ELF-1 (cell line): Measurements from ENCODE around the gene SMPDL3A.

Experiments used
- DNase-seq: peaks from one replicate; pipeline ENCODE4 v3.0.0-alpha.2; 2016; ENCODE audit warnings: low read depth, low spot score

Gene SMPDL3A

DNA sequence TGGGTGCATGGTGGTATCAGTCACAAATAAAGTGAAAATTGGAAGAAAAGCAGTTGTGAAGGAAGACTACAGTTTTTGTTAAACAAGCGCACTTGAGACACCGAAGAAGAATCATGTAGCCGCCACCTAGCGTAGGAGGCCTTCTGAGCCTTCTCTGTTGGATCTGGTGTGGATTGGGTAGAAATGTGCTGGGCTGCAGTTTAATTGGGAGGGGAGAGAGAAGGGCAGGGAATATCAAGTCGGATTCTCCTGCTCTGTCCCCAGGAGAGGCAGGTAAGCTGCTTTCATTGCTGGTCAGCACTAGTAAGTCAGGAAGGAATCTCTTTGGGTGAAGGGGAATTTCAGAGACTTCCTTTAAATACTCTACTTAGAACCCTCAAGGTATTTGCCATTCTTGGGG, 10.8 kb upstream of the SMPDL3A start:
- DNase-seq, result no peak

DNA sequence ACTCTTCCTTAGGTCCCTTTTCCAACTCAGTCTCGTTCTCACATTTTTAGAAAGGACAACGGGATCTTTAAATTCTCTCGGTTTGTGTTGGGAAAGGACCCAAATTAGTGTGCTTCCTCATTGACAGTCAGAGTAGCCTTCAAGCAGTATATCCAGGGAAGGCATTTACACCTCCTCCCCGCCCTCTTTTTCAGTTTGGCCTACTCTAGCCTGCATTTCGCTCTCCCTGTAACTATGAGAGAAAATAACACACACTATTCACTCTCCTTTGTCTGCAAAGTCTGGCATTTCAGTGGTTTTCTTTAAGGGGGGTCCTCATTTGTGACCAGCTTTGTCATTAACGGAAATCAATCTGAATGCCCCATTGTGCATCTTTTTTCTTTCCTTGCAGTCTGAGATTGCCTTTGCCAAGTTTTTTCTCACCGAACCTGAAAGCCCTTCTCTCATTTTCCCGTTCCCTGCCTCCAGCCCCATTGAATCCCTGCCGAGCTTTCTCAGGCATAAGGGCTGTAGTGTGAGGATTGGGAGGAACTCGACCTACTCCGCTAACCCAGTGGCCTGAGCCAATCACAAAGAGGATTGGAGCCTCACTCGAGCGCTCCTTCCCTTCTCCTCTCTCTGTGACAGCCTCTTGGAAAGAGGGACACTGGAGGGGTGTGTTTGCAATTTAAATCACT, 9.9 kb upstream of the SMPDL3A start:
- DNase-seq, result peak; percentile 81

DNA sequence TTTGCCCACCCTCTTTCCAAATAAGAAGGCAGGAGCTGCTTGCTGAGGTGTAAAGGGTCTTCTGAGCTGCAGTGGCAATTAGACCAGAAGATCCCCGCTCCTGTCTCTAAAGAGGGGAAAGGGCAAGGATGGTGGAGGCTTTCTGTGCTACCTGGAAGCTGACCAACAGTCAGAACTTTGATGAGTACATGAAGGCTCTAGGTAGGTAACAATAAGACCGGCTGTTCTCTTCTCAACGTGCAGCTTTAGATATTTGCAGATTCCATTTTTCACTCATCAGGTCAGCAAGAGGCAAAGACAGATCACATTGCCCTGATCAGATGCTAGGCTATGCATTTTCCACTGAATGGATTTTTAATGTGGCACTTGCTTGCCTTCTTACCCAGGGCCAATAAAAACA, 9.4 kb upstream of the SMPDL3A start, which contains the start of gene FABP7:
TSS of gene FABP7 (plus strand) at position 50 of the 400 bp plus-strand sequence. CDS start at position 129, 79 bp downstream.
- DNase-seq, result no peak

DNA sequence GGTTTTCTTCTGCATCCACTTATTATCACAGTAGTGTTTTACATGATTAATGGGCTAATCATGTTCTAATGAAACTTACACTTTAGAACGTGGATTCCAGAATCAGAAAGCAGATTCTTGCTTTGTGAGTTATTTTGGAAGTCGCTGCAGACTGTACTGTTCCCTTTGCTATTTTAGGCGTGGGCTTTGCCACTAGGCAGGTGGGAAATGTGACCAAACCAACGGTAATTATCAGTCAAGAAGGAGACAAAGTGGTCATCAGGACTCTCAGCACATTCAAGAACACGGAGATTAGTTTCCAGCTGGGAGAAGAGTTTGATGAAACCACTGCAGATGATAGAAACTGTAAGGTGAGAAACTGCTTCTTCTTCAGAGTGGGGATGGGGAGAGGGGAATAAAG, 8.9 kb upstream of the SMPDL3A start:
- no peak for DNase-seq

DNA sequence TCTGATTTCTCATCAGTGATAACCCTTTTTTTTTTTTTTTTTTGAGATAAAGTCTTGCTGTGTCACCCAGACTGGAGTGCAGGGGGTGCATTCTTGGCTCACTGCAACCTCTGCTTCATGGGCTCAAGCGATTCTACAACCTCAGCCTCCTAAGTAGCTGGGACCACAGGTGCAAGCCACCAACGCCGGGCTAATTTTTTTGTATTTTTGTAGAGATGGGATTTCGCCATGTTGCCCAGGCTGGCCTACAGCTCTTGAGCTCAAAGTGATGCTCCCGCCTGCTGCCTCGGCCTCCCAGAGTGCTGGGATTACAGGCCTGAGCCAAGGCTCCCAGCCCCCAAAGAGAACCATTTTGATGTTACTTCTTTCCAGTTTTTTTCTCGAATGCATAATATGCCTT, 7.3 kb upstream of the SMPDL3A start:
- no peak for DNase-seq

DNA sequence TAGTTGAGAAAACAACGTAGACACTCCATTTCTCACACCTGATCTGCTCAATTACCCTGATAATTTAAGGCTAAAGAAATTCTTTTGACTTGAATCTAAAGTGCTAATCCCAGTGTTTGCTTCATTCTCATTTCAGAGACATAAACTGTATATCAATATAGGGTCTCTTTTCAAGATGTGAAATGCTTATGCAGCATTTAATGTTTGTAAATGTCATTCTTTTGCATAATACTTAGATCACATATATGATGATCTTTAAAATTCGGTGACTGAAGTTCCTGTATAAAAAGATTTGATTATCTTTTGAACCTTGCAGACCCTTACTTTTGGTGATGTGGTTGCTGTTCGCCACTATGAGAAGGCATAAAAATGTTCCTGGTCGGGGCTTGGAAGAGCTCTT, 5.7 kb upstream of the SMPDL3A start:
- no peak for DNase-seq

DNA sequence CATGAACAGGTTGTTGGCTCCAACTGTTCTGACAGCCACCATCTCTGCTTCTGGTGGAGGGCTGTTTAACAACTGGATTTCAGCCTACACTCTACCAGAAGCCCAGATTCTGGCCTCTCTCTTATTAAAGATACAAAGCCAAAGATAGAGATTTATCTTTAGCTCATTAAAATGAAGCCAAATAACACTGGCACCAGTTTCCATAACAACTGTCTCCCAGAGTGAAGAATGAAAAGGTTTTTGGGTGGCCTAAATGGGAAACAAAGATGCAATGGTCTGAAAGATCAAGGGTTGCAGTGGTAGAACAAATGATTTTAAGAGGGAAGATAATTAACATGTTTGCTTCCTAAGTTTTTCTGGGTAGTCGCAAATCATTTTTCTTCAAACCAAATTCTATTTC, 3.2 kb upstream of the SMPDL3A start:
- DNase-seq, result no peak

DNA sequence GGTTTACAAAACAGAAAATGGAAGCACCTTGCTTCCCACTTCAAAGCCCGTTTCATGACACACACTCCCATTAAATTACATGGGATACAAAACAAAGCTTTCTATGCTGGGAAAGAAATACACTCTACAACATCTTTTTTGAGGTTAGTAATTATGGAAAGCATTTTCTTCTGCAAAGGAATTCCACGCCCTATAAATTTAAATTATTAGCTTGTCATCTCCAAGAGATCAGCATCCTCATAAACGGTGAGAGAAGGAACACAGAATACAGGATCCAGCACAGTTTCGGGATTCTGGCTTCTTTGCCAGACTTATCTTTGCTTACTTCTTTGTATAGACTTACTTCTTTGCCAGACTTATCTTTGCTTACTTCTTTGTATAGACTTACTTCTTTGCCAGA, 1.3 kb upstream of the SMPDL3A start:
- DNase-seq, result no peak

DNA sequence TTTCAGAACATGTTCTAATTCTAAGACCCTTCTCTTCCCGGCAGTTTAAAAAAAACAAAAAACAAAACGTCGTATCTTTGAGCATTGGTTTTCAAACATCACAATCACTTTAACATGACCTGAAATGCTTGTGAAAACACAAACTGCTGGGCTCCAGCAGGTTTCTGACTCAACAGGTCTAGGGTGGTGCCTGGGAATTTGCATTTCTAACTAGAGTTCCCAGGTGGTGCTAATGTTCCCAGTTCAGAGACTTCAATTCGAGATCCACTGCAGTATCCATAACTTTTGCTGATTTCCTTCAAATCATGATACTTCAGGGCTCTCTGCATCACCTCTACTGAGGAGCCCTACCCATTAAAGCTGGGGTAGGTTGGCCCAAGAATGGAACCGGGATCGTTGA, 850 bp upstream of the SMPDL3A start:
- DNase-seq, result no peak

DNA sequence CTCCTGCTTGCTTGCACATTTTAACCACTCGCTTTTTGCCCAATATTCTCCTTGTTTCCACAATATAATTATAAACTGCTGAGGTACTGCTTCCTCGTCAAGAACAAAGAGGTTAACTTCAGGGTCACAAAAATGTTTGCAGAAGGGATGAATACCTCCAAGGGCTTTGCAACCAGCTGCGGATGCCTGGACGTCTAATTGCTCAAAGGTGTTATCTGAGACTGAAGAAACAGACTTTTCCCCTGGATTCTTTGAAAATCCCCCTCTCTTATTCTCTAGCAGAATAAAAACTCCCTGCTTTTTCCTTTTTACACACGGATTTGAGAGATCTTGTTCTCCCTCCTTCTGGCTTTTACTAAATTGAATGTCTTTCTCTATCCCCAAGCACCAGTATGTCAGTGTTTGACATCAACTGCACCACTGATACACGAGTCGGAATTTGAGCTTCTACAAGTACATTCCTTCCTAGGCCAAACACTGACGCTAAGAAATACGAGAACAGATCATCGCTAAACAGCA, 336 bp upstream of the SMPDL3A start:
- DNase-seq, result no peak

DNA sequence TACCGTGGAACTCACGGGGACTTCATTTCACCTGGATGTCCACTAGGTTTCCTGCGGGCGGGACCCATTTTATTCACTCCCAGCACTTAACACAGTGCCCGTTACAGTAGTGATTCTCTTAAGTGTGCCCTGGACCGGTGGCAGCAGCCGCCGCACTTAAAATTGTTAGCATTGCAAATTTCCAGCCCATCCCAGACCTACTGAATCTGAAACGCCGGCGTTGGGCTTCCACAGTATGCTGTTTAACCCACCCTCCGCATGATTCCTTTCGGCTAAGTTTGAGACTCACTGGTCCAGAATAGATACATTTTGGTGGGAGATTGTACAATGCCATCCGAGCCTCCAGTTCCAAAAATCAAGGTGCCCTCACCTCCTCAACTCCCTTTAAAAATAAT, 967 bp downstream of the SMPDL3A start:
- no peak for DNase-seq

DNA sequence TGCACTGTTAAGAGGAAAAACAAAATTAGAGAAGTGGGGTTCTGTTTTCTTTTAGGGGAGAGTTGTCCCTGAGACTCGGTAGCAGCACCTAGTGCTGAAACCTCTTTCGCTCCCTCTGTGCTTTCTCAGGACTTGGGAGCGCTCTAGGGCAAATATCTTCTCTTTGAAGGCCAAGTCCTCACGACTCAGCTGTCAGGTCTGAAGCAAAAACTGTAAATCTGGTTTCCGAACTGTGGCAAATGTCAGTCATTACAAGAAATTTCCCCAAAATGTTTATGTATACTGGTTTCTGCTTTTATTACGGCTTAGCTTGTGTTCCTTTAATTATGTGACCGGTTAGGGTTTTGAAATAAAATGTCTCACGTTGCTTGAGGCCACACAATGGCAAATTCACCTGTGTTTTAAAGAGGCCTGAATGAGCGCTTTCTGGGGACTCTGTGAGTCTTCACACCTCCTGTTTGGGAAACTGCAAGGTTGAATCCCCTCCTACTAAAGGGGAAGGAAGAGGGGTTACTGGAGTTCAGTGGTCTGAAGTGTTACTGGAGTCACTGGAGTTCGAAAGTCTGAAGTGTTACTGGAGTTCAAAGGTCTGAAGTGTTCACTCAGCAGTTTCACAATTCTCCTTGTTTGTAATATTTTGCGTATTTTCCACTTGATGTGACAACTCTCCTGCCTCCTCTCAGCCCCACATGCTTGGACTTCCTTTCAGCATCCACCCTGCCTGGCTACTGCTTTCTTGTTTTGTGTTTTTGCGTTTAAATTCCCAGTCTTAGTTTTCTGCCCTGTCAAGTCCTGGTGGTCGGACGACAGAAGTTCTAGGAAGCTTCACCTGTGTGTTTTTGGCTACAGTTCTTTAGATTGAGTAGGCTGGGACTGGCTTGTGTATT, 1.6 kb downstream of the SMPDL3A start:
- peak; percentile 63 for DNase-seq

DNA sequence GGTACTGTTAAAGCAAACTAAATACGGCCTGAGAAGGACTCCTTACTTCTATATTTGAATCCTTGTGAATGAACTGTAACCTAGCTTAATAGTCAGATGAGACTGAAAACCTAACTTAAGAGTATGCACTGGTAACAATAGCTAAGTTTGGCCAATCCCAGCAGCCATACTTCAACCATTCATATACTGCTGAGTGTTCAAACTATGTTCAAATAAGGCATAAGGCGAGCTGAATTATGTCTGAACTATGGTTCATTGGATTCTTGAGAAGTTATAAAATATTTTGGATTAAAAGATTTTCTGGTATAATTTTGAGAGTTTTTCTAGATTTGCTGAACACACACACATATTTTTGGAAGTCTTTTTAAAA, 2.2 kb downstream of the SMPDL3A start:
- DNase-seq, result no peak

DNA sequence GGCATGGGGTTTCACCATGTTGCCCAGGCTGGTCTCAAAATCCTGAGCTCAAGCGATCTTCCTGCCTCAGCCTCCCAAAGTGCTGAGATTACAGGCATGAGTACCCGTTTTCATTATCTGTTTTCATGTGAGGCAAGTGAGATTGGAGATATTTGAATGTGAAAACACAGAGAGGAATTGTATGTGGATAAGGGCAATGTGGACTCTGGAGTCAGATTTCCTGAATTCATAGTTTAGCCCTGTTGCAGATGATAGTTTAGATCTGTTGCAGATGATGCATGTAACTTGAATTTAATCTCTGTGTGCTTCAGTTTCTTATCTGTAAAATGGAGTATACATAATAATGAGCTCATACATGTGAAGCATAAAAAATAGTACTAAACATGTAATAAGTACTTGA, 3.7 kb downstream of the SMPDL3A start:
- no peak for DNase-seq

DNA sequence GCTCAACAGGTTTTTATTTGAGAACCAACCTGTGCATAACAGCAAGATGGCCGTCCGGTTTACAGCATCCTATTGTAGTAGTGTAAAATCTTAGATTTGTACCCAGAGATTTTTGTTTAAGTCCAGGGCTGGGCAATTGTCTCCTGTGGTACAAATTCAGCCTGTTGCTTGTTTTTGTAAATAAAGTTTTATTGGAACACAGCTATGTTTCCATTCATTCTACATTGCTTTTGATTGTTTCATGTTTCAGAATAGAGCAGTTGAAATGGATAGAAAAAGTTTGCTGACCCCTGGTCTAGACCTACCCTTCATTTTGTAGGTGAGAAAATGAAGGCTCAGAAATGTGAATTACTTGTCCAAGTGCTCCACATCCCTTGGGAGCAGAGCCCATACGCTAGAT, 8.5 kb downstream of the SMPDL3A start:
- DNase-seq, result no peak

DNA sequence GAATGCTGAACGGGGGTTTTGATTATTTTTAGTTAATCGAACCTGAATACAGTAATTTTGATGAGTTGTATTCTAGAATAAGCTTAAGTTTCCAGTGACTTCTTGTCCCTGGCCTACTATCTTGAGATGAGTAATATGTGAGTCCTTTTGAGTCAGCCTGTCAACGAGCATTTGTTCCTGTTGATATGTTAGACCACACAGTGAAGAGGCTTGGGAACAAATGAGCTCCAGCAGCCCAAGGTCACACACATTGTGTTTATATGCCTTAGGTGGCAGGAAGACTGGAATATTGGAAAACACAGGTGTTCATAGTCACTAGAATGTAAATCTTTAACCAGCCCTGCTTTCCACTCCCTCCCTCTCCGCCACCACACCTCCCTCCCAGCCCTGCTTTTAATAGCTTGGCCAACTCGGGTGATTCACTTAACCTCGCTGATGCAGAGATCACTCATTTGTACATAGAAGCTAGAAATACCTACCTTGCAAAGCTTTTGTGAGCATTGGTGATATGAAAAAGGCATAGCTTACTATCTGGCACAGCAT, 9.1 kb downstream of the SMPDL3A start:
- no peak for DNase-seq

DNA sequence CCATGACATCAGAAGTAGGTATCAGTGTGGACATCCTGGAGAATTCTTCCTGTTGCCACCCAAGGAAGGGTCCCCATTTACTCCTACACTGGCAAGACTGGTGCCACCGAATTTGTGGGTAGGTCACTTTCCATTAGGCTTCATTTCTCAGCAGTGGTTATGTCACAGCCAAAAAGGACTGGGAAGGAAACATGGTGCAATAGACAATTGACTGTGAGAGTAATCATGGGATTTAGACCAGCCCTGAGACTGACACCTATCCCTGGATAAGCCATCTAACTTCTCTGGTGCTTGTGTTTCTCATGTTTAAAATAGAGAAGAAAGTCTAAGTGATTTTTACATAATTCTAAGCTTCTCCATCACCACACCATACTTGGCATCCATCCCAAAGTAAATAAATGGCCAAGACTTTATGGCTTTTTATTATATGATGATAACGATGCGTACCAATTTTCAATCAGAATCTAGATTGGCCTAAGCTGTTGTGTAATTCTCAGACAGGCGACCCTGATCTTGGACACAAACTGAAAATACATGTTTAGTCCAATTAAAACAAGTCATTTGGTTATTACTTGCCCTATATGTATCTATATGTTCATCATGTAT, 10.2 kb downstream of the SMPDL3A start:
- no peak for DNase-seq

DNA sequence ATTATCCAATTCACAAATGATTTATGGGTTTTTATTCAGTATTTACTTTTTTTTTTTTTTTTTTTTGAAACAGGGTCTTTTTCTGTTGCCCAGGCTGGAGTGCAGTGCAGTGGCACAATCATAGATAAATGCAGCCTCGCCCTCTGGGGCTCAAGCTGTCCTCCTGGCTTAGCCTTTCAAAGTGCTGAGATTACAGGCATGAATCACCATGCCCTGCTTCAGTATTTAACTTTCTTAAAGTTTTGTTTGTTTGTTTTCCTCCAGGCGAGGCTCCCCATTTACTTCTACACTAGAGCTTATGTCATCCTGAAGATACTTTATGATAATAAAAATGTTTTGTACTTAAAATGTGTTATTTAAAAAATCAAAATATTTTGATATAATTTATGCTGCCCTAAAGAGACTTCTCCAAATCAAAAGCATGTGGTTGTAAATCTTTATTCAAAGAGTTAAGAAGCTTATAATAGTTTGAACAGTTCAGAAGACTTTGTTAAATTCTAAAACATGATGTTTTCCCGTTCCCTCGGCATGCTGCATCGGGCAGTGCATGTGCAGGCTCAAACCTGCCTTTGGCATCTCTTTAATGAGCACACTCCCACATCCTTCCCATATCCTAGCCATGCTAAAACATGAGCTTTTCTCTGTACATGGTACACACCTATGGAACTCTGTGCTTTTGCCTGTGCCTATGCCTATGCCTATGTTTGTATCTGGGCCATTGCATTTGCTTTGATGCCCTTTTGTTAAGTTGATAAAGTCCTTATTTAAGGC, 11.0 kb downstream of the SMPDL3A start:
- DNase-seq, result no peak

DNA sequence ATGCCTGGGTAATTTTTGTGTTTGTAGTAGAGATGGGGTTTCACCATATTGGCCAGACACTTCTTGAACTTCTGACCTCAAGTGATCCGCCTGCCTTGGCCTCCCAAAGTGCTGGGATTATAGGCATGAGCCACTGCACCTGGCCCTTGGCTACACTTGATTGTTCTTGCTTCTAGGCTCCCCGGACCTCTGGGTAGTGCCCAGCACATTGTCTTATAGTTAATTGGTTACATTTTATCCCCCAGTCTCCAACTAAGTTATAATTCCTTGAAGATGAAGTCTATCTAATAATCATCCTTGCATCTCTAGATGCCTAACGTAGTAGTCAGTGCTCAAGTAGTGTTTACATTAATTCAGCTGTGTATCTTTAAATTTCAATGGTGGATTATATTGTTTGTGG, 11.8 kb downstream of the SMPDL3A start:
- DNase-seq, result no peak

DNA sequence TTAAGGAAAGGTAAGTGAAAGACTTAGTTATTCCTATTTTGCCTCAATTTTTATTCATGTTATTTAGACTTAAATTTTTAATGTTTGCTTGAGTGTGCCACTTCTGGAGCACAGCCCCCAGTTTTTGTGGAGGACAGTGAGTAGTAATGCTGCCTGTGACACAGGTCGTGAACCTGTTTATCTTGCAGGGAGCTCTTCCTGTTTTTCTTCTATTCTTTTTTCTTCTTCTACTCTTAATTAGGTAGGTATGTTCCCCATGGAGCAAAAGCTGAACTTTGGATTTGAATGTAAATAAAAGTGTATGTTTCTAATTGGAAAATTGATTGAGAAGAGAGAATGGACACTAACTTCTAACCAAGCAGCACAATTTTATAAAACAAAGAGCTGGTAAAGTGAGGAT, 12.3 kb downstream of the SMPDL3A start:
- no peak for DNase-seq

DNA sequence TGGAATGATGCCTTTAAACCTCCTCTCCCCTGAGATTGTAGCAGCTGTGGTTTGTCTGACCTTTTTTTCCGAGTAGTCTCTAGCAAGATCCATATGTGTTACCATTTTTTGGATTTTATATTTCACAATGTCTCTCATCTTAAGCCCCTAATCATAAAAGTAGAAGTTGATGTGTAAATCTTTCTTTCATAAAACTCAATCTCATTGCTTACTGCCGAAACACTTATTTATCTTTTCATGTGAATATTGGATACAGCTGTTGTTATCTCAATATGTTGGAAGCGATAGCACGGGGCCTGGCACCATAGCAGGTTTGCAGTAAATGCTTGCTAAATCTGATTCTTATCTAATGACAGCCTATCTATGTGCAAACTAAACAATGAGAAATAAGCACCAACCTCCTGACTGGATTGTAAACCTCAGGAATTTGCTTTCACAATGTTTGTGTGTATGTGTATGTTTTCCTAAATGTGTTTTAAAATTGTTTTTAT, 14.2 kb downstream of the SMPDL3A start:
- no peak for DNase-seq
